GM10847 (cell line): ENCODE data around the gene TRIM58.

ENCODE experiments used
- POLR2A ChIP-seq: IDR thresholded peaks from 2 replicates; pipeline ENCODE4 v1.6.1; 2011; ENCODE audit not compliant: insufficient read length; ENCODE audit errors: extremely low read depth

The TRIM58 gene, protein sequence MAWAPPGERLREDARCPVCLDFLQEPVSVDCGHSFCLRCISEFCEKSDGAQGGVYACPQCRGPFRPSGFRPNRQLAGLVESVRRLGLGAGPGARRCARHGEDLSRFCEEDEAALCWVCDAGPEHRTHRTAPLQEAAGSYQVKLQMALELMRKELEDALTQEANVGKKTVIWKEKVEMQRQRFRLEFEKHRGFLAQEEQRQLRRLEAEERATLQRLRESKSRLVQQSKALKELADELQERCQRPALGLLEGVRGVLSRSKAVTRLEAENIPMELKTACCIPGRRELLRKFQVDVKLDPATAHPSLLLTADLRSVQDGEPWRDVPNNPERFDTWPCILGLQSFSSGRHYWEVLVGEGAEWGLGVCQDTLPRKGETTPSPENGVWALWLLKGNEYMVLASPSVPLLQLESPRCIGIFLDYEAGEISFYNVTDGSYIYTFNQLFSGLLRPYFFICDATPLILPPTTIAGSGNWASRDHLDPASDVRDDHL

DNA sequence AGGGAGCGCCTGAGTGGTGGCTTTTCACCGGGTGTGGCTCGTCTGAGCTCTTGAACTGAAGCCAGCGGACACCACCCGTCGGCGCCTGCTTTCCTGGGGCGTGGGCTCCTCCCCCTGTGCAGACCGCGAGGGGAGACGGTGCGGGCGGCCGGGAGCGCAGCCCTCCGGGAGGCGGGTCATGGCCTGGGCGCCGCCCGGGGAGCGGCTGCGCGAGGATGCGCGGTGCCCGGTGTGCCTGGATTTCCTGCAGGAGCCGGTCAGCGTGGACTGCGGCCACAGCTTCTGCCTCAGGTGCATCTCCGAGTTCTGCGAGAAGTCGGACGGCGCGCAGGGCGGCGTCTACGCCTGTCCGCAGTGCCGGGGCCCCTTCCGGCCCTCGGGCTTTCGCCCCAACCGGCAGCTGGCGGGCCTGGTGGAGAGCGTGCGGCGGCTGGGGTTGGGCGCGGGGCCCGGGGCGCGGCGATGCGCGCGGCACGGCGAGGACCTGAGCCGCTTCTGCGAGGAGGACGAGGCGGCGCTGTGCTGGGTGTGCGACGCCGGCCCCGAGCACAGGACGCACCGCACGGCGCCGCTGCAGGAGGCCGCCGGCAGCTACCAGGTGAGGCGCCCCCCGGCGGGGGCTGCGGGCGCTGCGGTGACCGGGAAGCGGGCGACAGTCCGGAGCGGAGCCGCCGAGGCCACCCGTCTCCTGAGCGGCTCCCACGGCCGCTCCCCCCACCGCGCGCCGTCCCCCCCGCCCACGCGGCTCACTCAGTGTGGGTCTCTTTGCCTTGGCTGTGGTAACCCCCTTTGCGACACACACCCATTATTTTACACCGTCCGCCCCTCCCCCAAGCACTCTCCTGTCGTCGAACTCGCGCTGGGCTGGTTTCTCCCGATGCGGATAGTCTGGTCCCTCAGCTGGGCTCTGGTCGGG is at the start of gene TRIM58:
TRIM58 (plus strand) TSS at position 119 of the 916 bp plus-strand sequence; CDS start at position 179, 60 bp downstream.
- no peak for TF ChIP-seq POLR2A

DNA sequence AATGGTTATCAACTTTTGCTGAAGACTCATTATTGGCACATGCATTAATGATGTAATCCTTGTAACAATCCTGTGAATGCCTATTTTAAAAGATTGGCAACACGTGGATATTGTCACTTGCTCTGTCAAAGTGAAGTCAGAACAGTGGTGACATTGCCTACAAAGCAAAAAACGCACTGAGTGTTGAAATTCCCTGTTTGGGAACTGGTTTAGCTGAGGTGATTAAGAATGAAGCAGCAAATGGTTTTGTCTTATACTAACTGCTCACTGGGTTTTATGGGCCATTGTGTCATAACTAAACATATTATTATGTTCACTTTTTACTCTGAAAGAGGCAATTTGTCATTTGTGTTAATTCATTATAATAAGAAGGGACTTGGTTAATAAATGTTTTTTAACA is 44.4 kb upstream of the TRIM58 start:
- no peak for TF ChIP-seq POLR2A

DNA sequence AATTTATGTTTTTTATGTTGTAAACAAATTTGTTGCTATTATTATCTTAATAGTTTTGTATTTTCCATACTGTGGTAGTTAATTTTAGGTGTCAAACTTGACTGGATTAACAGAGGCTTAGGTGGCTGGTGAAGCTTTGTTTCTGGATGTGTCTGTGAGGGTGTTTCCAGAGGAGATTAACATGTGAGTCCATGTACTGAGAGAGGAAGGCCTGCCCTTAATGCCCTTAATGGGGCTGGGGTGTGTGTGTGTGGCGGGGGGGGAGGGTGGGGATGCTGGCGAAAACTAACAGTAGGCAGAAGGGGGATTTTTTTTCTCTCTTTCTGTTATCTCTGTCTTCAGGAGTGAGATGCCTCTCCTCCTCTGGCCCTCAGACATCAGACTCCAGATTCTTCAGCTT is 34.9 kb upstream of the TRIM58 start:
- no peak for TF ChIP-seq POLR2A

DNA sequence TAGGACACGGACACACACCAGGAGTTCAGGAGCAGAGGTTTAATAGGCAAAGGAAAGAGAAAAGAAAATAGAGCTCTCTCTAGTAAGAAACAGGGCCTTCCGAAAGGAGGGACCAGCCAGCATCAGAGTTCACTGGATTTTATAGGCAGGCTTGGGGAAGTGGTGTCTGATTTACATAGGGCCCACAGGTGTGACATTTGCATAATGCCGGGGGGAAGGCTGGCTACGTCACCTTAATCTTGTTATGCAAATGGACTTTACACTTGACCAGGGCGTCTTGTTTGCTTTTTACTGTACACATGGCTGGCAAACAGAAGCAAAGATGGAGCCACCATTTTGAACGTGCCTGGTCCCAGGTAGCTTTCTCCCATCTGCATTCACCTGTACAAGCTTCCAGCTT is 33.0 kb upstream of the TRIM58 start, which contains the start of gene OR14A16:
OR14A16 (minus strand) TSS at position 97 of the 400 bp plus-strand sequence. CDS start 8,390 bp downstream, outside the sequence.
- no peak for TF ChIP-seq POLR2A

DNA sequence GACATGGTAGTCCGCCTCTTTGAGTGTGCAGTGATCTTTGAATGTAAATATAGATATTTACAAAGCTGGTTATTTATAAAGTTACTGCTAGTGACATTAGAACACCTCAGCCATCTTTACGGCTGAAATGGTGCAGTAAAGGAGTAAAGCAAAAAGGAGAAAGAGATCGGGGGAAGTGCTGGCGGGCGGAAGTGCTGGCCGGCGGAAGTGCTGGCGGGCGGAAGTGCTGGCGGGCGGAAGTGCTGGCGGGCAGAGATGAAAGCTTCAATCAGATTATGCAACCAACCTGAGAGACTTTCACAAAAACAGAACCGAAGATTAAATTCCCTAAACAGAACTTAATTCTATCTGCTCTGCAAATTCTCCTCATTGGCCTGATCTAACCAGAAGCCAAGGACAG is 31.6 kb upstream of the TRIM58 start:
- no peak for TF ChIP-seq POLR2A

DNA sequence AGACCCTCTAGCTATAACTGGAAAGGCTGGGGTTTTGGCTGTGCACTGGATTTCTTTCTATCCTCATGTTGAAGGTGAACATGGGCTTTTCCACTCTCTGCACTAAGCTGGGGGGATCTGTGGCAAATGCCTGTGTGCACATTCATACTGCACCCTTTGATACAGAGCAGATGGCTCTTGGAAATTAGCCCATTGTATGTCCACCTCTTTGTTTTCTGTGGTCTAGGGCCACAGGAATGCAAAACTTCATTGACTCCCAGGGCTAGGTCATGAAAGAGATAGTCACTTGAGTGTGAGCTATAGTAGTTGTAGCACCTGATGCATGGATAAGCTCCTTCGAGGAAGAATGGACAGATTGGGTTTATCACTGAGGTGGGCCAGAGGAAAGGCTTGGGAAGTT is 27.3 kb upstream of the TRIM58 start:
- TF ChIP-seq POLR2A = no peak

DNA sequence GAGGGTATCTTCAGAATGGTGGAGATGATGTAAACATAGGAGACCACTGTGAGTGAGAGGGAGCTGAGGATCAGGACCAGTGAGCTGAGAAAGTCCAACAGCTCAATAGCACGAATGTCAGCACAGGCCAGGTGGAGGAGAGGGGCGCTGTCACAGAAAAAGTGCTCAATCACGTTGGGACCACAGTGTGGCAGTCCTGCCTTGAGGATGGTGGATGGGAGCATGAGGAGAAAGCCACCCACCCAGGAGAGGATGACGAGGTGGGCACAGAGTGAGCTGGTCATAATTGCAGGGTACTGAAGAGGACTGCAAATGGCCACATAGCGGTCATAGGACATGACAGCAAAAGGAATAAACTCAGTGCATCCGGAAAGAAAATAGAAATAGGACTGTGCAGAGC is 23.4 kb upstream of the TRIM58 start:
- no peak for TF ChIP-seq POLR2A

DNA sequence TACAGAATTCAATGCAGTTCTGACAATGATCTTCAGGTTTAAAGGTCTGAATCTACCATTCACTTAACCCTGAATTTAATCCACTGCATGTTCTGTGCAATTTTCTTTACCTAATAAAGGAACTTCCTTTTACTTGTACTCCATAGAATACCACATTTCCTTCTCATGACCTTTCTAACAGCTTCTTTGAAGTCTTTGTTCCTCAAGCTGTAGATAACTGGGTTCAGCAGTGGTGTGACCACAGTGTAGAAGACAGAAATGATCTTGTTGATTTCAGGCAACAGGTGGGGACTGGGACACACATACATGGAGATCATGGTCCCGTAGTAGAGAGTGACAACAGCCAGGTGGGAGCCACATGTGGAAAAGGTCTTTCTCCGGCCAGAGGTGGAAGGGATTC is 16.2 kb upstream of the TRIM58 start:
- no peak for TF ChIP-seq POLR2A

DNA sequence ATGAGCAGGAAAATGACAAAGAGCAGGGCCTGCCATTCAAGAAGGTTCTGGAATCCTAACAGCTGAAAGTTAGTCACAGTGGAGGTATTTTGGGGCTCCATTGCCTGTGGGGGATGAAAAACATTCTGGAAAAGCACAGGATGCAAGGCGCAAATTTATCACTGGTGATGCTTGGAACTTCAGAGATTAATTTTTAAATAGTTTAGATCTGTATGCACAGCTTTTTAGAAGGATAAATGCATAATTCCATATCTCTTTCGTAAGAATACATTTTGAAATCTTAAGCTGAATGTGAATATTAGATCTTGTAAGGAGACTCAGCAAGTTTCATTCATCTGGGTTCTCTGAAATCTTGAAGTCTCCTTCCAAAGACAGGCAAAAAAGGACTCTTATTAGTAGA is 15.2 kb upstream of the TRIM58 start, which contains the start of gene OR11L1:
OR11L1 (minus strand) TSS at position 101 of the 400 bp plus-strand sequence; CDS start at position 101, 0 bp downstream.
- TF ChIP-seq POLR2A = no peak

DNA sequence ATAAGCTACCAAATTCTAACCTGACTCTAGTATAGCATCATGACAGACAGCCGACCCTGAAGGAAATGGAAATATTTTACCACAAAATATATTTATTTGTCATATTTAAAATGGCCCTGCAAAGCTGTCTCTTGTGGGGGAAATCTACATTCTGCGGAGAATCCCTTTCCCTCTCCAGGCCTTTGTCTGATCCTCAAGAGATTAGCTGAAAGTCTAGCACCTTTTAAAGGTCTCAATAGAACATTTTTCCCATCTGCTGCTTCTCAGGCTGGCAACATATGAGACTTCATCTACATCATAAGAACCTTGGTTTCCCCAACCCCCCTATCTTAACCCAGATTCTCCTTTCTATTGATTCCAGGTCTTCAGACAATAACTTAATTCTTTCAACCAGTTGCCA is 13.6 kb upstream of the TRIM58 start:
- no peak for TF ChIP-seq POLR2A

DNA sequence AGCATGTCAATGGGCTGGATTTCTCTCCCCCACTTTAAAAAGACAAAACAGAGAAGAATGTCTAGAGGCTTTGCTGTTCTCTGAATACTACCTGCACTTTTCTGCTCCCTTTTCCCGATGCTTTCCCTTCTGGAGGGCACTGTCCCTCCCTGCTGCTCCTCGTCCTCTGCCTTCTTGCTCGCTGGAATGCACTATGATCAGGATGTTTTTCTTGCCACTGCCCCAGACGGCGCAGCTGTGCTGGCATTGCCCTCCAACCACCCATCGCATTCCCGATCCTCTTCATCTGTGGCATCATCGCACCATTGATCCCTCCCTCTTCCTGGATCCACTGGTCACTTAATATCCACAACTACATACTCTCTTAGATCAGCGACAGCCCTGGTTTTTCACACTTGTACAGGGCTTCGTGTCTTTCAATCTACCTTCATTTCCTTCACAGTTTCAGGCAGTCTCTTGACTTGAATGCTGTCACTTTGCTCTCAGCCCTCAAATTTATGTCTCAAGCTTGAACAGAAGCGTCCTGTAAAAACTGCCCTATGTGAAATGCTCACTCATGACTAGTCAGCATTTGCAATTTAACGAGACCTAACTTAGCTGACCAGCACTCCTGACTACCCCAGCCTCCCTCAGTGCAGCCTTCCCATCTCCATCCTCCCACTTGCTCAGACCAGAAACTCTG is 11.8 kb upstream of the TRIM58 start:
- TF ChIP-seq POLR2A = no peak

DNA sequence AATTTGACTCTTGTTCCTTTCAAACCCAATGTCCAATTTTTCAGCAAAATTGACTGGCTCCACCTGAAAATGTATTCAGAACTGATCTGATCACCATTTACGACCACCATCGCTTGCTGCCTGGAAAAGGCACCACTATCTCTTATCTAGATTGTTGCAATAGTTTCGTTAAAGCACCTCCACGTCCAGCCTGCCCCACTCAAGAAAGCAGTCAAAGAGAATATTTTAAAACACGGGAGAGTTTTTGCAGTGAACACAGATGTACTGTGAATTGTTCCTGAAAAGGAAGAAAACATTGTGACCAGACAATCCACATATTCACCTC is 11.3 kb upstream of the TRIM58 start:
- TF ChIP-seq POLR2A = no peak

DNA sequence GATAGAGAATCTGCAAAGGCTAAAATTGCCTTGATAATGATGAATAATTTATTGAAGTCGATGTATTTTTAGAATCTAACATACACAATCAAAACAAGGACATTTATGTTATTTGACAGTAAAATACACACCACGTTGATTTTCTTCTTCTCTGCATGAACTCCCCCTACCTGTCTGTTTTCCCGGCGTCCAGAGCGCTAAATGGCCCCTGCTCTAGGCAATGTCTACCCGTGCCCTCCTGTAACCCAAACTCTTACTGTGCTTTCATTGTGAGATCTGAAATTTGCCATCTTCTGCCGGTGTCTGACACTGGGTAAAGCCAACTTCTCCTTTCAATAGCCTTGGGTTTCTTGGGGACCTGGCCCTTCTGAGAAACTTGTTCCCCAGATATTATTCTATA is 8.6 kb upstream of the TRIM58 start:
- no peak for TF ChIP-seq POLR2A

DNA sequence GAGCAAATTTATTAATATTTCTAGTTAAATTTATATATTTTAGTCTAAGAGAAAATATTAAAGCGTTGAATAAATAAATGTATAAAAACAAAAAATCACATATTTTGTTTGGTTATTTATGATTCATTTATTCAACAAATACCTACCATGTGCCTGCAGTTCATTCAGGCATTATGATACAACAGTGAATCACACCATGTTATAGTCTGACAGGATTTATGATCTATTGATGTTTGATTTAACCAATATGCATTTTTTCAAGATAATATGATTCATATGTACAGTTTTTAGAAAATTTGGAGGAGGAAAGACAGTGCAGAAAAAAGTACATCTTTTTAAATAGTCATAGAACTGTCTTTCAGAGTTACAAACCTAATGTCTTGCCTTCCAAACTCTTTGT is 7.4 kb upstream of the TRIM58 start:
- TF ChIP-seq POLR2A = no peak

DNA sequence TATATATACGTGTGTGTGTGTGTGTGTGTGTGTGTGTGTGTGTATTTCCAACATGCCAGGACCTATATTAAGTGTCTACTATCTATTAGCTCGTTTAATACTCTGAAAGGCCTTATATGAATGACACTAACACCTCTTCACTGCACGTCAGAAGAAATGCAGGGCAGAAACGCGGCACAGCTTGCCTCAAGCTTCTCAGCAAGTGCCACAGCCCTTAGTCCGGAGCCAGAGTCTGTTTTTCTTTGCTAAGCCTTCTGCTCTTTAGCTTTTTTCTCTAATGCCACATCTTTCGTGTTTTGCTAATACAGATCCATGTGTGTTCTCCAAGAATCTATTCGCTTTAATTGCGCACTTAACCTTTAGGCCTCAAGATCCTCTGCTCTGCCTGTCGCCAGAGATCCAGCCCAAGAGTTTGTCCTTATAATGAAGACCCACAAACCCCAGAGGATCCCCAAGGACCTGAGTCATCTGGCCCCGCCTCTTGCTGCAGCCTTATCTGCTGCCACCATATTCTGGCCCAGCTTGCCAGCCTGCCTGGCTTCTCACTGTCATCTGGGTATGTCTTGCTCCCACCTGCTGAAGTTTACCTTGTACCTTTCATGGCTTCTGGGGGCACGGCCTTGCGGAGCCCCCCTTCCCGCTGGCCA is 2.0 kb upstream of the TRIM58 start:
- no peak for TF ChIP-seq POLR2A
